ENCODE measurements around the gene EPHA6.

DNA sequence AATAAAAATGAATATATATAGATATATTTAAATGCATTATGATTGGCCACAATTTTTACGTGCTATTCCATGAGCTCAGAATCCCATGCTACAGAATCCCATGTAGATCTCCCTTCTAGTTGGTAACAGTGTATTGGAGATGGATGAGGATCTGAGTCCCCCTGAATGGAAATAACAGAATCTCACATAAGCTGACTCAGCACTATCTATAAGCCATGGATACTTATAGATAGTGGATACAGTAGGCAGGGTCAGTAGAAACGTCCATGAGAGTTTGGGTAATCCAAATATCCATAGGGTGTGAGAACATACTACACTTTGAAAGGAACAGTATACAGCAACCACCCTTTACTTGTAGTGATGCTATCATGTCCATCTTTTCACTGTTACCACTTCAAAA, 375.4 kb downstream of the EPHA6 start:
- TF ChIP-seq SP1 (IDR thresholded peaks at IDR 0.05) (no peak), SUZ12 (IDR thresholded peaks at IDR 0.05) (no peak), NFRKB (IDR thresholded peaks at IDR 0.05) (no peak), BHLHE40 (IDR thresholded peaks at IDR 0.05; ENCODE audit: borderline replicate concordance) (no peak), FOXM1 (IDR thresholded peaks at IDR 0.05; ENCODE audit: borderline replicate concordance) (no peak), LEF1 (IDR thresholded peaks at IDR 0.05; ENCODE audit: borderline replicate concordance) (no peak), ARNT (IDR thresholded peaks at IDR 0.05) (no peak), ZNF384 (IDR thresholded peaks at IDR 0.05) (no peak), HDGF (IDR thresholded peaks at IDR 0.05; ENCODE audit: borderline replicate concordance) (no peak), ELF4 (IDR thresholded peaks at IDR 0.05) (no peak), FOXK2 (IDR thresholded peaks at IDR 0.05) (no peak), FOXA1 (IDR thresholded peaks at IDR 0.05) (no peak), TARDBP (IDR thresholded peaks at IDR 0.05) (no peak), L3MBTL2 (conservative IDR thresholded peaks at IDR 0.05) (no peak)

All from HEK293T (cell line).